Kidney capillary endothelial cell (primary cell): Measurements from ENCODE around the gene RND1.

Experiments
- DNase-seq: peaks from one replicate; pipeline ENCODE4 v3.0.0-alpha.2; 2018; ENCODE audit warnings: low spot score

RND1 gene

DNA sequence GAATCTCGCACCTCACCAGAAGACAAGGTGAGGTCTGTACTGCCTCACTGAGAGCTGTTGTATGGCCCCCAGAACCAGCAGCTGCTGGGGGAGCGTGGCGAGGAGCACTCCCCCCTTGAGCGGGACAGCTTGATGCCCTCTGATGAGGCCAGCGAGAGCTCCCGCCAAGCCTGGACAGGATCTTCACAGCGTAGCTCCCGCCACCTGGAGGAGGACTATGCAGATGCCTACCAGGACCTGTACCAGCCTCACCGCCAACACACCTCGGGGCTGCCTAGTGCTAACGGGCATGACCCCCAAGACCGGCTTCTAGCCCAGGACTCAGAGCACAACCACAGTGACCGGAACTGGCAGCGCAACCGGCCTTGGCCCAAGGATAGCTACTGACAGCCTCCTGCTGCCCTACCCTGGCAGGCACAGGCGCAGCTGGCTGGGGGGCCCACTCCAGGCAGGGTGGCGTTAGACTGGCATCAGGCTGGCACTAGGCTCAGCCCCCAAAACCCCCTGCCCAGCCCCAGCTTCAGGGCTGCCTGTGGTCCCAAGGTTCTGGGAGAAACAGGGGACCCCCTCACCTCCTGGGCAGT, 38.1 kb downstream of the RND1 start:
- DNase-seq, result no peak

DNA sequence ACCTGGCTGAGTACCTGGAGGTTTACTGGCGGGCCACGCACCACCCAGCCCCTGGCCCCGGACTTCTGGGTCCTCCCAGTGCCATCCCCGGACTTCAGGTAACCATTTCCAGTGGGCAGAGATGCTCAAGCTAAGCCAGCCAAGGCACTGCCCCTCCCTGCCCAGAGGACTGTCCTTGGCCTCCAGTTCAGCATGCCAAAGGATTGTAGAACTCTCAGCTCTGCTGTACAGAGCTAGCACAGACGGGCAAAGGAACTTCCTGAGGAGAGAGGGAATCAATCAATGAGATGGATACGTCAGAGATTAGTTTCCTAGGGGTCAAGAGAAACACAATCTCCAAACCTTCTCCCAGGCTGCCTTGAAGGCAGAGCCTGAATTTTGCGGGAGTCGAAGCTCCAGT, 38.6 kb downstream of the RND1 start:
- DNase-seq, result no peak

DNA sequence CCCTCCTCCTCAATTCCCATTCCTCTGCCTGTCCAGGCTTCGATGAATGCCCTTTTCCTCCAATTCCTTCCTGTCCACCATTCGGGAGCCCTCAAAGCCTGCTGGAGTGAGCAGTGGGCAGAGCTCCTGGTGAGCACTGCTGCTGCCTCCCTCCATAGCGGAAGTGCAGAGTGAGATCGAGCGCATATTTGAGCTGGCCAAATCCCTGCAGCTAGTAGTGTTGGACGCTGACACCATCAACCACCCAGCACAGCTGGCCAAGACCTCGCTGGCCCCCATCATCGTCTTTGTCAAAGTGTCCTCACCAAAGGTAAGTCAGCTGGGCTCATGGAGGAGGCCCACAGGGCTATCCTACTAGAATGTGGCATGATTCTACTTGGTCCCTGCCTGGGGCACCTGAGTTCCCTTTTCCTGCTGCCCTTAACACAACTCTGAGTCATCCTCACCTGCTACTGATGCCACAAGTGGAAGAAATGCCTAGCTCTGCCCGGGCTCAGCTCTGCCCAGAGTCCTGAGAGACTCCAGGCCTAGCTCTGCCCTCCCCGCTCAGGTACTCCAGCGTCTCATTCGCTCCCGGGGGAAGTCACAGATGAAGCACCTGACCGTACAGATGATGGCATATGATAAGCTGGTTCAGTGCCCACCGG, 39.3 kb downstream of the RND1 start:
- DNase-seq, result no peak

DNA sequence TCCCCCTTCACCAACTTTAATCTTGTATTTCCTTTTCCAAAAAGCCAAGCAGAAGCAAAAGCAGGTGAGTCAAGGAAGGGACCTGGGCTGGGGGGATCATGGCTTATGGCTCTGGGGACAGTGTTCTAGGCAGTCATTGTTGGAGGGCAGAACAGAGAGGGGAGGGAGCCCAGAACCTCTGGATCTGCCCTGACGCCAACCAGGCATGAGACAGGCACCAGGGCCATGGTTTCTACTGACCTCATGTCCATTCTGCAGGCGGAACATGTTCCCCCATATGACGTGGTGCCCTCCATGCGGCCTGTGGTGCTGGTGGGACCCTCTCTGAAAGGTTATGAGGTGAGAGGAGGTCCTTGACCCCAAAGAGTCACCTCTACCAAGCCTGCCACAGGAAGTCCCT, 40.8 kb downstream of the RND1 start:
- DNase-seq, result no peak

DNA sequence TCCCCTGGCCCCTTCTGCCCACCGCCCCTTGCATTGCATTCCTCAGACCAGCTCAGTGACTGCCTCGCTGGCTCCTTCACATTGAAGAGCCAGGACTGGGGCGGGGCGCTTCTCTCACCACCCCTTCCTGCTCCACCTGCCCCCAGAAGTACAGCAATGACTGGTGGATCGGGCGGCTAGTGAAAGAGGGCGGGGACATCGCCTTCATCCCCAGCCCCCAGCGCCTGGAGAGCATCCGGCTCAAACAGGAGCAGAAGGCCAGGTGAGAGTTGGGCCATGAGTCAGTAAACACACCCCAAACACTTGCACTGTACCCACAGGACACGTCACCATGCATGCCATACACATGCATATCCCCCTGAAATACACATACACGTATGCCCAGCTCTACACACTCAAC, 41.6 kb downstream of the RND1 start:
- no peak for DNase-seq

DNA sequence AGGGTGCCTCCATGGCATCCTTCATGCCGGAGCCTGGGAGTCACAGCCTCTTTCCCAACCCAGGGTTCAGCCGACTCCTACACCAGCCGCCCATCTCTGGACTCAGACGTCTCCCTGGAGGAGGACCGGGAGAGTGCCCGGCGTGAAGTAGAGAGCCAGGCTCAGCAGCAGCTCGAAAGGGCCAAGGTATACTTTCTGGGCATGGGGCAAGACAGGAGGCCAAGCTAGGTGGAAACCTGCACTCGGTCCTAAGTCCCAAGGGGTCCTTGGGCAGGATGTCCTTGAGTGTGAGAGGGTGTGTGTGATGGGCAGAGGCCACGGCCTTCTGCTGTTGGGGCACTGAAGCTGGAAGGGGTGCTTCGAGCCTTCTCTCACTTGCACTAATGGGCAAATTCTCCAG, 42.4 kb downstream of the RND1 start:
- no peak for DNase-seq

DNA sequence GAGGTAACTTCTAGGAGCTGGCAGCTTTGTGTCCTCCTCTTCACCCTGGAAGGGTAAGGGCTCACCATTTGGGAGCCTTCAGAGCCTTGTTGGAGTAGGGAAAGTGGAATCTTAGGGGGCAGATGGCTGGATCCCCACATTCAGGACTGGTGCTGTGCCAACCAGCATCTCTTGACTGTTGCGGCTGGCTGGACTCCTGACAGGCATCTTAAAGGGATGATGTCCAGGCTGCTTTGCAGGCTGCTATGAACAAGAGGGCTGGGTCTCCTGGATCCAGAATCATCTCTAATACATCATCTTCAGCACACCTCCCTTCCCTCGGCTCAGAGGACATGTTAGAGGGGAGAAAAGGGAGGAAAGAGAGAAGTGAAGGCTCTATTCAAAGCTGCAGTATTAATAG, 43.0 kb downstream of the RND1 start:
- no peak for DNase-seq

DNA sequence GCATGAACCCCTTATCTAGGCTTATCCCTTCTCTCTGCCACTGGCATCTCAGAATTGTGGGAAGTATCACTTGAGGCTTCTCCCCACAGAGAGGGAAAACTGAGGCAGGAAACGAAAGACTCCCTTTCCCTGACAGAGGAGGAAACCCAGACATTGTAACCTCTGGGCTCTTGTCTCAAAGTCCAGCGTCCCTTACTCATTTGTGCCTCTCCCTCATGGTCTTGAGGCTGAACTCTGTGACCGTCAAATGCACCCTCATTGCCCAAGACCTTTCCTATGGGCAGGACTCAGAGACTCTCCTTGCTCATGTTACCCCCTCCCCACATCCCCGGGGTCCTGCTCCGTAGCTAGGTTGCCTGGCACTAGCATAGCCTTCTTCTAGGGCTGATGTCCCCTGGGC, 43.5 kb downstream of the RND1 start:
- DNase-seq, result no peak

DNA sequence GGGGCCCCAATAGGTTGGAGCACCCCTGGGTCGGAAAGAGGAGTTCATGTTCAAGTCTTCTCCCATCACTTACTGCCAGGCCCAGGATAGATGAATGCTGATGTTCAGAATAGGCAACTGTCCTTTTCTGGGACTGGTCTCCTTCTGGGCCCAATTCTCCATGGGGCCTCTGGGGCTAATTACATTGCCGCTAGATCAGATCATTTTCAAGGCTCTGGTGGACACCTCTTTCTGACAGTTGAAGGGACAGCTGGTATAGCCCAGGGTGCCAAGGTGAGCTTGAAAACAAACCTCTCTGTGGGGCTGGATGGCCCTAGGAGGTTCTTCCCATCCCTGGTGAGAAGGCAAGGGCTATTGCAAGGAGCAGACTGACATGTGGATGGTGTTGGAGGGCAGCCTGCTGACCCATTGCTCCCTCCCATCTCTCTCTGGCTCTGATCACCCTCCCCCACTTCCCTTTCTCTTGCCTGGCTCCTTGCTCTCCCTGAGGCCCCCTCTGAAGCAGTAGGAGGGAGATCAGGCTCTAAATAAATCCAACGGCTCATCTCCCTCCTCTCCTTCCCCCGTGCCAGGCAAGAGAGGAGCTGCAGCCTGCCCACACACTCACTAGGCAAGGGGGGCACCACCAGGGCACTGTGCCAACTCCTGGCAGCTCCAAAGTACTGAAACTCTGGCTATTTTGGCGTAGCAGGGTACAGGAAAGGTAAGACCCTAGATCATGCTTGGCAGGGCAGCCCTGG, 45.5 kb downstream of the RND1 start:
- DNase-seq, result no peak

DNA sequence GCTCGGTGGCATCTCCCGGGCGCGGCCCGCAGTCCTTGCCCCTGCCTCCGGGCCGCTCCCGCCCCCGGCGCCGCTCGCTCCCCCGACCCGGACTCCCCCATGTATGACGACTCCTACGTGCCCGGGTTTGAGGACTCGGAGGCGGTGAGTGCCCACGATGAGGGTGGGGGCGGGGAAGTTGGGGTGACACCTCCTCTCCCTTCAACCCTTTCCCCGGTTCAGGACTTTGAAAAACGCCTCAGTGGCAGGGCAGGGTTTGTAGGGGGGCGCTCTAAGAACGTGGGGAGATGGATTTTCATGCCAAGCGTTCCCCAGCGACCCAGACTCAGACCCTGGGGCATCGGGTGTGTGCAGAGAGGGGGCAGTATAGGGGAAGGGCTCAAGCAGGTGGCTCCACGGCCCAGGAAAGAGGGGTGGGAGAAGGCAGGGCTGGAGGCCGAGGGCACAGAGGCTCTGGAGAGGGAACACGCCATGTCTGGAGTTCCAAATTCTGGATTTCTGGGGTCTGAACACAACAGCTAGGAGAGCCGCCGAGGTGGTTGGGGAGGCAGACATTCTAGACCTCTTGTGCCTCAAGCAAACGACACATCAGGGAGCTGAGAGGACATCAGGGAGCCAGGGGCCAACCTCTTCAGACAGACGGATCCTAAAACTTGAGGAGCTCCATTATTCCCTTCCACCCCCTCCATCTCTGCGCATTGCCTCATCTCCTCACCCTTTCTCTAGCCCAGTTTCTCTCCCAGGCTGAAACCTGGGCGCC, 46.7 kb downstream of the RND1 start:
- DNase-seq, result no peak

DNA sequence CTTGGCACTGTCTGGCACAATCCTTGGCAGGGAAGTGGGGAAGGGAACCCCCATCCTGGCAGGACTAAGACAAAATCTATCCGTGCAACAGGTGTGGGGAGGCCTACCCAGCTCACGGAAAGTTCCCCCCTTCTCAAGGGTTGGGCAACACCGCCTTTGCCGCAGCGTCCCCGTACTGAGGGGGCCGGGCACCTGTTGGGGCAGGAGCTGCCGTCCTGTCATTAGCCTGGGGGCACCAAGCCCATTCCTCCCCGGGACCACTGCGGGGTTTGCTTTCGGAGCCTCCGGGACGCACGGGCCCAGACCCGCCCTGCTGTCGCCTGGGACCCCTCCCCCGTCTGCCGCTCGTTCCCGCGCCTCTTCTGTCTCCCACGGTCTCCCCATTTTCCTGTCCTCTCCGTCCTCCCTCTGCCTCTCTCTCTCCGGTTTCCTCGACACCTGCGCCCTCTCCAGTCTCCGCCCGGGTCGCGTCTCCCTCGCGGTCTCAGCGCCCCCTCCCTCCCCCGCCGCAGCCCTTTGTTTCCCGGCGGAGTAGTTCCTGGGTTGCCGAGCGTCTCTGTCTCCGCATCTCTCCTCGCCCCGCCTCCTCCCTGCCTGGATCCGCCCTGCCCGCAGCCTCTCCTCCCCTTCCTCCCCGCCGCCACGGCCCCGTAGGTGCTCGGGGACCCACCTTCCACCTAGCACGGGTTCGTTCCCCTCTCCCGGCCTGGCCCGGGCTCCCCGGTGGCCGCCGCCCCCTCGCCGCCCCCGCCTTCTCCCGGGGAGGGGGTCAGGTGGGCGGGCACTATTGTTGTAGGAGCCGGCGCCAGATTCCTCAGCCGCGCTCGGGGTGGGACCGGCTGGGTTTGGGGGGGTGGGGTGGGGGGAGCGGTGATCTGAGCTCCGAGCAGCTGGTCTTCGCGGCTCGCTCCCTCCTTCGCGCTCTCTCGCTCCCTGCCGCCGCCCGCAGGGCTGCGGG, 47.5 kb downstream of the RND1 start, which contains the start of gene CACNB3:
CACNB3 (plus strand) TSS at position 624 of the 958 bp plus-strand sequence. CDS start 434 bp downstream, outside the sequence.
- peak; percentile 28 for DNase-seq

DNA sequence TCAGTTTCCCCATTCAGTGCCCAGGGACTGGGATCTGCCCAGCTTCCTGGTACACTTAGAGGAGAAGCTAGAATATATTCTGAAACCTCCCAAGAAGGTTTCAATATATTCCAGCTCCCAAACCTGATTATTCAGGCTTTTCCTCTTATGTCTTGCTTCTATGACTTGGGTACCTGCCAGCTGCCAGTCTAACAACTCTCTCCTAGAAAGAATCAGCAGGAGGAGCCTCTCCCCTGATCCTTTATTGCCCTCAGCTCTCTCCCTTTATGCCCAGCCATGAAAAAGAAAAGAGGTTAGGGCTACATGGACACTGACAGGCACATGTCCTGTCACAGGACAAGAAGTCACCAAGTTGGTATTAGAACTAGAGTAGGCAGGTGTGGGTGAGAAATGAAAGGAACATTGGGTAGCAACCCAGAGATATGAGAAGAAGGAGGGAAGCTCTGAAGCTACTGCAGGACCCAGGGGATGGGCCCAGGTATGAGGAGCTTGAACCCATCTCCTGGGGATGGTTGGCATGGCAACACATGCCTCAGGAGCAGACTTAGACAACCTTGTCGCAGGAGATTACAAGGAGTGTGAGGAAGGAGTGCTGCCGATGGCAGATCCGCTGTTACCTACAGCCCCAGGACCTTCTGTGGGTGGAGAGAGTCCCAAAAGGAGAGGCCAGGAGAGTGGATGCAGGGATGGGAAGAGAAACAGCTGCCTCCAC, 49.4 kb downstream of the RND1 start:
- no peak for DNase-seq

DNA sequence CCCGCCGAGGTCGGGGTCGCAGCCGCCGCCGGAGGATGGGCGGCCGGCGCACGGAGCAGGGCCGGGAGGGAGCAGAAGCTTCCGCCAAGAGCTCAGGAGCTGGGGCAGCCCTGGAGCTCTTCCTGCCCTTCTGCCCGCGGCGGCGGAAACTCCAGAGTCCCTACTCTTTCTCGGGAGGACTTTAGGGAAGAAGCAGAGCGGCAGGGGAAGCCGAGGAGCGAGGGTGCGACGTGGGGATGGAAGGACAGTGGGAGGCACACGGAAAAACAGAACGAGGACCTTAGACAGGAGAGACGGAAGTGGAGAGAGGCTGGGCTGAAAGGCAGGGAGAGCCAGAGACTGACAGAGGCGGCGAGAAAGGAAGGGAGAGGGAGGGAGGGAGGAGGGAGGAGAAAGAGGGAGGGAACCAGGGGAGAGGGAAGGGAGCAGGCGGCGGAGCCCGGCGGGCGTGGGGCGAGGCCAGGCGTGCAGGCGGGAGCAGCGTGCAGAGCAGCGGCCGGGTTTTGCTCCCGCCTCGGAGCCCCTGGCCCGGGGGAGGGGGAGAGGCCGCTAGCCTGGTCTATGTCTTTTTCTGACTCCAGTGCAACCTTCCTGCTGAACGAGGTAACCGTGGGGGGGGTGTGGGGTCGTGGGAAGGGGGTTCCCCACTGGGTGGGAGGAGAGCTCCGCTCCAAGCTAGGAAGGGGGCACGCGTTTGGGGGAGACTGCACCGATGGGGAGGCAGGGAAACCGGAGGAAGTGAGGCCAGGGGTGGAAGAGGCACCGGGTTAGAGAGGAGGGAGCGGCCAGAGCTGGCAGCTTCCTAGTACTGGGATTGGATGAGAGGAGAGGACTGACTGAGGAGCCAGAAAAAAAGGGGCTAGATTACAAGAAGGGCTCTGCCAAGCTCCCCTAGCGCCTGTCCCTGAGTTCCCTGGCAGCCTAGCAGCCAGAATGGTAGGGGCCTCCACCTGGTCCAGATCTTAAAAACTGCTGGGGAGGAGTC, 50.3 kb downstream of the RND1 start:
- DNase-seq, result peak; percentile 27

DNA sequence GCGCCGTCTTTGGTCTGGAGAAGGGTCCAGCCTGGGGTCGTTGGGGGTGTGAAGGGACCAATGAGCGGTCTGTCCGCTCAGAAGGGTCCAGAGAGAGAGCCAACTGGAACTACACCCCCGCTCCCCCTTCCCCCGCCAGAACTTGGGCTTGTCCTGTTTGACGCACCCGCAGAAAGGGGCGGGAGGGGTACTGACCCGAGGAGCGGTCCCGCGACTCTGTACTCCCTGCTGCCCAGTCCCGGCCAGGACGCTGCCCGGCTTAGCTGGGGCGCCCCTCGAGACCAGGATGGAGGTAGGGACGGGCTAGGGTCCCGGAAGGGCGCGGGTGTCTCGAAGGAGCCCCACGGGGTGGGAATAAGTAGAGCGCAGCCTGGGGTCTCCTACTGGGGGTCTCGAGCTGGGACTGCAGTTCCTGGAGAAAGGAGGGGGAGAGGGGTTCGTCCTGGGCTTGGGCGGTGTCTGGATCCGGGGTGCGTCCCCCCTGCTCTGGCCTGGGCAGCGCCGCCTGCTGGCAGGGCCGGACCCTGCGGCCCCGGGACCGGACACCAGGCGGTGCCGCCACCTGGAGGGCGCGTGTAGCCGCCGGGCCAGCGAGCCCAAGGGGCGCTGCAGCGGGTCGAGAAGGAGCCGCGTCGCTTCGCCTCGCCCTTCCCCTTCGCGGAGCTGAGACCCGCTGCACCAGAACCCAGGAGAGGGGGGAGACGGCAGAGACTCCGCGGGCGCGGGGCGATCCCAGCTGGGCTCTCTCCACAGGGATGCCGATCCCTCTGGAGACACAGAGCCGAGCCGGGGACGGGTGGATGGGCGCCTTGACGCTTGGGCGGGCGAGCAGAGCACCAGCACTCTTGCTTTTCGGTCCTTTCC, 51.2 kb downstream of the RND1 start:
- DNase-seq, result peak; percentile 64

DNA sequence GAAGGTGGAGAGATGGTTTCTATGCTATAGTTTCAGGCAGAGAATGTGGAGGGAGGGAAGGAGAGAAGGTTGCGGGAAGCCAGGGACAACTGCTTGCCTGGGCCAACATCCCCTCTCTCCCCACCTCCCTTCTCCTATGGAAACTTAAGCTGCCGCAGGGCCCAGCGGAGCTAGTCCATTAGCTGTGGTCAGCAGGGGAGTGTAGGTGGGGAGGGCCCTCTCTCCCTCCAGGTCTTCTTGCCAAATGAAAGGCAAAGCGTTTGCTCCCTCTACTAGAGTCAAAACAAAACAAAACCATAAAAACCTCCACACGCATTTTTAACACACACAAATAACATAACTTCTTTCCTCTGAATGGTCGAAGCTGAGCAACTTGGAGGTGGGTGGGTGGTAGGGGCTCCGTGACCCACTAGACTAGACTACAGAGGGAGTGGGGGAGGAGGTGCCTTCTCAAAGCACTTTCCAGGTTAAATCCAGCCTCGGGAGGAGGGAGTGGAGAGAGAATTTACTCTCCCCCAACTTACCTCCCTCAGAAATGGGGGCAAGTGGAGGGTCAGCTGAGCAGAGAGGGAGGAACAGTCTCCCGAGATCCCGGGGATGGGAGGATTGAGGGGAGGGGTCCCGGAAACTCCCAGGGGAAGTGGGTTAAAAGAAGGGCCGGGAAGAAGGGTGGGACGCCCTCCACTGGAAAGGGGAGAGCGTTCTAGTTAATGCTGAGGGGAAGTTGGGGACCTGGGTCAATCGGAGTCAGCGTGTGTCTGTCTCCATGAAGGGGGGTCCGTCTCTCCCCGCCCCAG, 52.0 kb downstream of the RND1 start:
- DNase-seq, result no peak

DNA sequence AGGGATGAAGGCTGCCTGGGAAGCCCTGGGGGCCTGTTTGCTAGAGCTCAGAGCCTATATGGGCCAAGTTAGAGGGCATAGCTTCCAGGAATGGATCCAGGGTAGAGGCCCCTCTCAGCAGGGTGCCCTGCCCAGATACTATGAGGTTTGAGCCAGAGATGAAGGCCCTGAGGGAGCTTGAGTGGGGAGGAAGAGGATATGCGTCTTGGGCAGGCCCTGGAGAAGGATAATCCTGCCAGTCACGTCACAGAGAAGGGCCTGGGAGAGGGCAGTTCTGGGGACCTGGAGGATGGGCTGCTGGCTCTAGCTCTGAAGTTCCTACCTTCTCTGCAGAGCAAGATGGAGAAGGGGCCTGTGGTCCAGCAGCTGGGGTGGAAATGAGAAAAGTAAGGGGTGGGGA, 53.3 kb downstream of the RND1 start:
- no peak for DNase-seq

DNA sequence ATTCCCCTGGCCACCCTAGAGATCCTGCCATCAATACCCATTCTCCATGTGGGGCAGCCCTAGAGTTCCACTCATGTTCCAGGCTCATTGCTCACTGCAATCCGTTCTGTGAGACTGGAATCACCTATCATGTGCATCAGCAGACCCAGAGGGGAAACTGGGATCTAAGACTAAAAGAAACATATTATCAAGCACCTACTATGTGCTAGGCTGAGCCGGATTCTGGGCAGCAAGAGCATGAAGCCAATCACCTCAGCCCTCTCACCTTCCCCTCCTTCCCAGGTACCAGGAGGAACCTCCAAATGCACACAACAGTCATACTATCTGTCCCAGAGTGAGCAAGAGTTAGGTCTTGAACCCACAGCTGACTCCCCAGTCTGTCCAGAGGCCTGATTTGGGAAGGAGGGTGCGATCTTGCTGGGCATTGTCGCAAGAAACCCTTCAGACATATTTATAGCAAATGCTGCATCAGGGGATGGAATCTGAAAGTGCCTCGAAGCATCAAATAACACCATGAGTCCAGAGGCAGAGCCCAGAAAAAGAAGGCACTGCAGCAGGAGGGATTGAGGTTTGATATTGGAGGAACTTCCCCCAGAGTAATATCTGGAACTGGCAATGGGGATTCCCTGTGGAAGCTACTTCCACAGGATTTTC, 54.1 kb downstream of the RND1 start:
- DNase-seq, result no peak
